Liver (tissue), 9 donors: Measurements from ENCODE around the gene P2RY13. TPM values are rescaled to one million over a fixed set of nuclear protein-coding genes. Genes with fewer than 3 reads are reported as not detected.

Experiments
- DNase-seq: peaks from one replicate; pipeline ENCODE4 v3.0.0-alpha.2; 2017; ENCODE audit warnings: low spot score
- H3K27ac ChIP-seq, 2 donors: one replicate each; pipeline ENCODE4 v1.7.0; 2013; ENCODE audit warnings: inconsistent platforms in 2 of 2, low read length in 2 of 2, control low read depth in 1 of 2, low read depth in 1 of 2, mild to moderate bottlenecking in 1 of 2
- H3K27me3 ChIP-seq, 4 donors: one replicate each; pipeline versions ENCODE4 v1.6.1 to v1.7.0; 2013; ENCODE audit warnings: low read length in 3 of 4, inconsistent platforms in 1 of 4, mild to moderate bottlenecking in 1 of 4, moderate library complexity in 1 of 4; ENCODE audit not compliant: control insufficient read depth in 4 of 4, insufficient read depth in 4 of 4
- H3K36me3 ChIP-seq, 4 donors: one replicate each; pipeline versions ENCODE4 v1.6.1 to v1.7.0; 2013; ENCODE audit warnings: low read length in 3 of 4, mild to moderate bottlenecking in 3 of 4, low read depth in 1 of 4, moderate library complexity in 1 of 4; ENCODE audit not compliant: control insufficient read depth in 4 of 4, insufficient read depth in 3 of 4
- H3K4me1 ChIP-seq, 4 donors: one replicate each; pipeline versions ENCODE4 v1.6.1 to v1.7.0; 2013; ENCODE audit warnings: low read length in 3 of 4, mild to moderate bottlenecking in 3 of 4, moderate library complexity in 1 of 4; ENCODE audit not compliant: control insufficient read depth in 4 of 4, insufficient read depth in 4 of 4
- H3K4me3 ChIP-seq, 3 donors: one replicate each; pipeline versions ENCODE4 v1.6.1 to v1.7.0; 2013; ENCODE audit warnings: low read length in 3 of 3, control low read depth in 1 of 3, low read depth in 1 of 3, mild to moderate bottlenecking in 1 of 3
- H3K9ac ChIP-seq, 2 donors: one replicate each; pipeline ENCODE4 v1.7.0; 2013; ENCODE audit warnings: low read length in 2 of 2, mild to moderate bottlenecking in 2 of 2, moderate library complexity in 2 of 2, control low read depth in 1 of 2, low read depth in 1 of 2
- H3K9me3 ChIP-seq, 4 donors: one replicate each; pipeline versions ENCODE4 v1.6.1 to v1.7.0; 2013; ENCODE audit warnings: low read length in 3 of 4; ENCODE audit not compliant: control insufficient read depth in 4 of 4
- EGR1 ChIP-seq, 2 donors: IDR thresholded peaks; 2 replicates each; pipeline ENCODE4 v1.6.1; 2016 to 2018; ENCODE audit warnings: antibody characterized with exemption in 2 of 2, low read depth in 2 of 2
- FOXA1 ChIP-seq: IDR thresholded peaks from 2 replicates; pipeline ENCODE4 v1.6.1; 2016; ENCODE audit warnings: antibody characterized with exemption
- FOXA2 ChIP-seq: IDR thresholded peaks from 2 replicates; pipeline ENCODE4 v1.6.1; 2016; ENCODE audit warnings: antibody characterized with exemption
- GABPA ChIP-seq, 2 donors: IDR thresholded peaks in 1 of 2; conservative IDR thresholded peaks in 1 of 2; 2 replicates each; pipeline ENCODE4 v1.6.1; 2016; ENCODE audit warnings: antibody characterized with exemption in 2 of 2, mild to moderate bottlenecking in 1 of 2, moderate library complexity in 1 of 2
- HNF4A ChIP-seq, 2 donors: conservative IDR thresholded peaks; 2 replicates each; pipeline ENCODE4 v1.6.1; 2016; ENCODE audit warnings: antibody characterized with exemption in 2 of 2, mild to moderate bottlenecking in 2 of 2
- HNF4G ChIP-seq: IDR thresholded peaks from 2 replicates; pipeline ENCODE4 v1.6.1; 2016; ENCODE audit warnings: antibody characterized with exemption
- JUND ChIP-seq, 2 donors: IDR thresholded peaks; 2 replicates each; pipeline ENCODE4 v1.6.1; 2016; ENCODE audit warnings: antibody characterized with exemption in 2 of 2
- NR2F2 ChIP-seq: IDR thresholded peaks from 2 replicates; pipeline ENCODE4 v1.6.1; 2016; ENCODE audit warnings: antibody characterized with exemption
- RAD21 ChIP-seq, 2 donors: IDR thresholded peaks; 2 replicates each; pipeline ENCODE4 v1.6.1; 2016; ENCODE audit warnings: antibody characterized with exemption in 2 of 2, mild to moderate bottlenecking in 2 of 2
- RXRA ChIP-seq, 2 donors: IDR thresholded peaks; 2 replicates each; pipeline ENCODE4 v1.6.1; 2017 to 2018; ENCODE audit warnings: antibody characterized with exemption in 2 of 2, mild to moderate bottlenecking in 1 of 2
- SP1 ChIP-seq: IDR thresholded peaks from 2 replicates; pipeline ENCODE4 v1.6.1; 2018; ENCODE audit warnings: antibody characterized with exemption, mild to moderate bottlenecking
- TAF1 ChIP-seq: conservative IDR thresholded peaks from 2 replicates; pipeline ENCODE4 v1.6.1; 2016; ENCODE audit warnings: antibody characterized with exemption, mild to moderate bottlenecking
- YY1 ChIP-seq: IDR thresholded peaks from 2 replicates; pipeline ENCODE4 v1.6.1; 2016; ENCODE audit warnings: antibody characterized with exemption, mild to moderate bottlenecking
- WGBS: extraction: QIAGEN DNeasy Blood & Tissue Kit; methylation state at CpG from one replicate; pipeline ENCODE4 v1.1.7; 2013; 5-methylcytosine and 5-hydroxymethylcytosine counted together
- polyA plus RNA-seq, 2 donors: library from polyadenylated mRNA; stranded (reverse) in 1 of 2; unstranded in 1 of 2; fragments of 200-250 nt in 1 of 2; fragments of >200 nt in 1 of 2; fragmentation: Nextera tagmentation in 1 of 2; extraction: Ambion mirVana in 1 of 2; gene quantifications; one replicate each; pipeline versions ENCODE4 v1.2.1 to v1.2.3, GENCODE V29; 2013 to 2015
- total RNA-seq, 2 donors: library from RNA; depleted of rRNA; stranded (reverse); fragments of >200 nt; gene quantifications; one replicate each; pipeline ENCODE4 v1.2.3, GENCODE V29; 2014
- TF ChIP-seq, protein P1 (sequence below): IDR thresholded peaks from 2 replicates; pipeline ENCODE4 v1.6.1; 2016; ENCODE audit warnings: antibody characterized with exemption
- TF ChIP-seq, protein P2 (sequence below): IDR thresholded peaks from 2 replicates; pipeline ENCODE4 v1.6.1; 2016; ENCODE audit warnings: antibody characterized with exemption
- TF ChIP-seq, protein P3 (sequence below): IDR thresholded peaks from 2 replicates; pipeline ENCODE4 v1.6.1; 2016; ENCODE audit warnings: antibody characterized with exemption, mild to moderate bottlenecking
- TF ChIP-seq, protein P4 (sequence below): IDR thresholded peaks from 2 replicates; pipeline ENCODE4 v1.6.1; 2016; ENCODE audit warnings: antibody characterized with exemption
- TF ChIP-seq, protein P5 (sequence below): fragments of 150-350 bp; IDR thresholded peaks from 2 replicates; pipeline ENCODE4 v1.5.1; 2017; ENCODE audit warnings: improper control_type of control experiment, low read depth, low read length; ENCODE audit not compliant: missing input control
- donor health status: healthy.
- donor health status: healthy.
- donor health status: healthy.
- donor health status: healthy.
- donor health status: healthy.

The P2RY13 gene
- total RNA-seq: 1 to 10 TPM; 3.8 to 6.1 TPM
- polyA plus RNA-seq: 1 to 10 TPM; 1.3 to 2.6 TPM

DNA sequence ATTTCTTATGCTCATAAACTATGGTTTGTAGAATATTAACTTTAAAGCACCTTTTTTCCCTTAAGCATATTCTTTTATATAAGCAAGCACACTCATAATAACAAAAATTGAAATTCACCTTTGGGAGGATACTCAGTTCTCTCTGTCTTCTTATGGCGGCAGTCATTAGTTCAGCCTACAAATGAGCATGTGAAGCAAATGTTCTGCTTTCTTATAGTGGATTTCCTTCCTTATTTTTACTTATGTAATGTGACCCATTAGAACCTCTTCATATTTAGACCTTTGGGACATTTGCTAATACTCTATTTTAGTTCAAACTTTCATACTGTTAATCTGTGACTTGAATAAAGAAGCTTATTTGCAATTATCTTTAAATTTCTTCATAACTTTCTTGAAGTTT is at the start of gene P2RY13:
Gene P2RY13 (minus strand): TSS at position 187 of the 400 bp plus-strand sequence. CDS start 21 bp downstream, at position 166.
- WGBS: 85% methylated on average over 1 of the region's 1 CpG
- Histone ChIP-seq H3K4me1 (no peaks in the 10 kb centered on the region), H3K9ac (peak within 1 kb of the TSS; percentile 11 to 13), H3K36me3 (no peaks in the 10 kb centered on the region), H3K27ac (no peak within 1 kb of the TSS), H3K4me3 (peak within 1 kb of the TSS in 2 of 3 donors; percentile 20 to 23), H3K27me3 (no peaks in the 10 kb centered on the region), H3K9me3 (no peaks in the 10 kb centered on the region)
- no peak for DNase-seq
- TF ChIP-seq, protein P1, sequence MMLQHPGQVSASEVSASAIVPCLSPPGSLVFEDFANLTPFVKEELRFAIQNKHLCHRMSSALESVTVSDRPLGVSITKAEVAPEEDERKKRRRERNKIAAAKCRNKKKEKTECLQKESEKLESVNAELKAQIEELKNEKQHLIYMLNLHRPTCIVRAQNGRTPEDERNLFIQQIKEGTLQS: no peak
- no peak for TF ChIP-seq HNF4G
- no peak for TF ChIP-seq EGR1 (IDR thresholded peaks at IDR 0.05; ENCODE audit: low read depth in 2 of 2)
- no peak for TF ChIP-seq YY1
- TF ChIP-seq TAF1: no peak
- no peak for TF ChIP-seq GABPA (IDR thresholded peaks at IDR 0.05 in 1 of 2, conservative IDR thresholded peaks at IDR 0.05 in 1 of 2)
- no peak for TF ChIP-seq SP1
- TF ChIP-seq FOXA1: no peak
- no peak for TF ChIP-seq RXRA (IDR thresholded peaks at IDR 0.05)
- TF ChIP-seq RAD21 (IDR thresholded peaks at IDR 0.05): no peak
- TF ChIP-seq, protein P2, sequence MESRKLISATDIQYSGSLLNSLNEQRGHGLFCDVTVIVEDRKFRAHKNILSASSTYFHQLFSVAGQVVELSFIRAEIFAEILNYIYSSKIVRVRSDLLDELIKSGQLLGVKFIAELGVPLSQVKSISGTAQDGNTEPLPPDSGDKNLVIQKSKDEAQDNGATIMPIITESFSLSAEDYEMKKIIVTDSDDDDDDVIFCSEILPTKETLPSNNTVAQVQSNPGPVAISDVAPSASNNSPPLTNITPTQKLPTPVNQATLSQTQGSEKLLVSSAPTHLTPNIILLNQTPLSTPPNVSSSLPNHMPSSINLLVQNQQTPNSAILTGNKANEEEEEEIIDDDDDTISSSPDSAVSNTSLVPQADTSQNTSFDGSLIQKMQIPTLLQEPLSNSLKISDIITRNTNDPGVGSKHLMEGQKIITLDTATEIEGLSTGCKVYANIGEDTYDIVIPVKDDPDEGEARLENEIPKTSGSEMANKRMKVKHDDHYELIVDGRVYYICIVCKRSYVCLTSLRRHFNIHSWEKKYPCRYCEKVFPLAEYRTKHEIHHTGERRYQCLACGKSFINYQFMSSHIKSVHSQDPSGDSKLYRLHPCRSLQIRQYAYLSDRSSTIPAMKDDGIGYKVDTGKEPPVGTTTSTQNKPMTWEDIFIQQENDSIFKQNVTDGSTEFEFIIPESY: no peak
- TF ChIP-seq, protein P3, sequence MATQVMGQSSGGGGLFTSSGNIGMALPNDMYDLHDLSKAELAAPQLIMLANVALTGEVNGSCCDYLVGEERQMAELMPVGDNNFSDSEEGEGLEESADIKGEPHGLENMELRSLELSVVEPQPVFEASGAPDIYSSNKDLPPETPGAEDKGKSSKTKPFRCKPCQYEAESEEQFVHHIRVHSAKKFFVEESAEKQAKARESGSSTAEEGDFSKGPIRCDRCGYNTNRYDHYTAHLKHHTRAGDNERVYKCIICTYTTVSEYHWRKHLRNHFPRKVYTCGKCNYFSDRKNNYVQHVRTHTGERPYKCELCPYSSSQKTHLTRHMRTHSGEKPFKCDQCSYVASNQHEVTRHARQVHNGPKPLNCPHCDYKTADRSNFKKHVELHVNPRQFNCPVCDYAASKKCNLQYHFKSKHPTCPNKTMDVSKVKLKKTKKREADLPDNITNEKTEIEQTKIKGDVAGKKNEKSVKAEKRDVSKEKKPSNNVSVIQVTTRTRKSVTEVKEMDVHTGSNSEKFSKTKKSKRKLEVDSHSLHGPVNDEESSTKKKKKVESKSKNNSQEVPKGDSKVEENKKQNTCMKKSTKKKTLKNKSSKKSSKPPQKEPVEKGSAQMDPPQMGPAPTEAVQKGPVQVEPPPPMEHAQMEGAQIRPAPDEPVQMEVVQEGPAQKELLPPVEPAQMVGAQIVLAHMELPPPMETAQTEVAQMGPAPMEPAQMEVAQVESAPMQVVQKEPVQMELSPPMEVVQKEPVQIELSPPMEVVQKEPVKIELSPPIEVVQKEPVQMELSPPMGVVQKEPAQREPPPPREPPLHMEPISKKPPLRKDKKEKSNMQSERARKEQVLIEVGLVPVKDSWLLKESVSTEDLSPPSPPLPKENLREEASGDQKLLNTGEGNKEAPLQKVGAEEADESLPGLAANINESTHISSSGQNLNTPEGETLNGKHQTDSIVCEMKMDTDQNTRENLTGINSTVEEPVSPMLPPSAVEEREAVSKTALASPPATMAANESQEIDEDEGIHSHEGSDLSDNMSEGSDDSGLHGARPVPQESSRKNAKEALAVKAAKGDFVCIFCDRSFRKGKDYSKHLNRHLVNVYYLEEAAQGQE: no peak
- no peak for TF ChIP-seq NR2F2
- TF ChIP-seq, protein P4, sequence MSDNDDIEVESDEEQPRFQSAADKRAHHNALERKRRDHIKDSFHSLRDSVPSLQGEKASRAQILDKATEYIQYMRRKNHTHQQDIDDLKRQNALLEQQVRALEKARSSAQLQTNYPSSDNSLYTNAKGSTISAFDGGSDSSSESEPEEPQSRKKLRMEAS: no peak
- TF ChIP-seq FOXA2: no peak
- TF ChIP-seq JUND (IDR thresholded peaks at IDR 0.05): no peak
- no peak for TF ChIP-seq HNF4A (conservative IDR thresholded peaks at IDR 0.05)
- TF ChIP-seq, protein P5, sequence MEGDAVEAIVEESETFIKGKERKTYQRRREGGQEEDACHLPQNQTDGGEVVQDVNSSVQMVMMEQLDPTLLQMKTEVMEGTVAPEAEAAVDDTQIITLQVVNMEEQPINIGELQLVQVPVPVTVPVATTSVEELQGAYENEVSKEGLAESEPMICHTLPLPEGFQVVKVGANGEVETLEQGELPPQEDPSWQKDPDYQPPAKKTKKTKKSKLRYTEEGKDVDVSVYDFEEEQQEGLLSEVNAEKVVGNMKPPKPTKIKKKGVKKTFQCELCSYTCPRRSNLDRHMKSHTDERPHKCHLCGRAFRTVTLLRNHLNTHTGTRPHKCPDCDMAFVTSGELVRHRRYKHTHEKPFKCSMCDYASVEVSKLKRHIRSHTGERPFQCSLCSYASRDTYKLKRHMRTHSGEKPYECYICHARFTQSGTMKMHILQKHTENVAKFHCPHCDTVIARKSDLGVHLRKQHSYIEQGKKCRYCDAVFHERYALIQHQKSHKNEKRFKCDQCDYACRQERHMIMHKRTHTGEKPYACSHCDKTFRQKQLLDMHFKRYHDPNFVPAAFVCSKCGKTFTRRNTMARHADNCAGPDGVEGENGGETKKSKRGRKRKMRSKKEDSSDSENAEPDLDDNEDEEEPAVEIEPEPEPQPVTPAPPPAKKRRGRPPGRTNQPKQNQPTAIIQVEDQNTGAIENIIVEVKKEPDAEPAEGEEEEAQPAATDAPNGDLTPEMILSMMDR: no peak
